A375 (cell line): Measurements from ENCODE around the gene SPN. TPM values are rescaled to one million over a fixed set of nuclear protein-coding genes. Genes with fewer than 3 reads are reported as not detected.

Source experiments
- total RNA-seq: library from RNA; depleted of rRNA; stranded (reverse); fragments of >200 nt; shearing (Covaris generic); gene quantifications from 2 replicates; pipeline ENCODE4 v1.2.3, GENCODE V29; 2014; rRNA removed

SPN gene
- 0.04 and 1.8 TPM in 2 replicates for total RNA-seq

DNA sequence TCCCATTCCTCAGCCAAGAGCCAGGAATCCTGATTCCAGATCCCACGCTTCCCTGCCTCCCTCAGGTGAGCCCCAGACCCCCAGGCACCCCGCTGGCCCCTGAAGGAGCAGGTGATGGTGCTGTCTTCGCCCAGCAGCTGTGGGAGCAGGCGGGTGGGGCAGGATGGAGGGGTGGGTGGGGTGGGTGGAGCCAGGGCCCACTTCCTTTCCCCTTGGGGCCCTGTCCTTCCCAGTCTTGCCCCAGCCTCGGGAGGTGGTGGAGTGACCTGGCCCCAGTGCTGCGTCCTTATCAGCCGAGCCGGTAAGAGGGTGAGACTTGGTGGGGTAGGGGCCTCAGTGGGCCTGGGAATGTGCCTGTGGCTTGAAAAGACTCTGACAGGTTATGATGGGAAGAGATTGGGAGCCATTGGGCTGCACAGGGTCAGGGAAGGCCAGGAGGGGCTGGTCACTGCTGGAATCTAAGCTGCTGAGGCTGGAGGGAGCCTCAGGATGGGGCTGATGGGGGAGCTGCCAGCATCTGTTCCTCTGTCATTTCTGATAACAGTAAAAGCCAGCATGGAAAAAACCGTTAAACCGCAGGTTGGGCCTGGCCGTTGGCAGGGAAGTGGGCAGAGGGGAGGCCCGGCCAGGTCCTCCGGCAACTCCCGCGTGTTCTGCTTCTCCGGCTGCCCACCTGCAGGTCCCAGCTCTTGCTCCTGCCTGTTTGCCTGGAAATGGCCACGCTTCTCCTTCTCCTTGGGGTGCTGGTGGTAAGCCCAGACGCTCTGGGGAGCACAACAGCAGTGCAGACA, at the start of gene SPN:
TSS of gene SPN (plus strand) at position 232 of the 791 bp plus-strand sequence. CDS start at position 714, 482 bp downstream.

GRCh38 chr16:29678691-29679267, 15.7 kb downstream of the SPN start, which contains the start of gene QPRT:
Gene QPRT, plus strand, starts transcription at chr16:29679180. Its CDS starts 18 bp downstream, at chr16:29679198.

Other genes starting within 250 kb of the SPN start
- gene BOLA2, start 208.9 kb upstream of the SPN start, total RNA-seq = 181 and 182 TPM in 2 replicates
- gene SLX1B, start 208.7 kb upstream of the SPN start, total RNA-seq = 20.0 and 33.5 TPM in 2 replicates
- 6.0 and 6.6 TPM in 2 replicates for gene SULT1A4, start 203.3 kb upstream of the SPN start, total RNA-seq
- gene NPIPB12, start 156.8 kb upstream of the SPN start, total RNA-seq = 23.7 and 29.1 TPM in 2 replicates
- gene QPRT, start 15.9 kb downstream of the SPN start, total RNA-seq = 0.57 and 0.61 TPM in 2 replicates
- gene C16orf54, start 82.7 kb downstream of the SPN start, total RNA-seq = 0.85 and 1.3 TPM in 2 replicates
- gene ZG16, start 115.0 kb downstream of the SPN start, total RNA-seq = not detected in 2 replicates
- 128 TPM in 2 replicates for gene KIF22, start 127.5 kb downstream of the SPN start, total RNA-seq
- gene MAZ, start 143.3 kb downstream of the SPN start, total RNA-seq = 408 and 432 TPM in 2 replicates
- 3.4 and 4.0 TPM in 2 replicates for gene PRRT2, start 148.9 kb downstream of the SPN start, total RNA-seq
- gene PAGR1, start 152.9 kb downstream of the SPN start, total RNA-seq = 64.7 and 72.0 TPM in 2 replicates
- gene MVP, start 157.2 kb downstream of the SPN start, total RNA-seq = 115 and 119 TPM in 2 replicates
- 74.0 and 80.9 TPM in 2 replicates for gene CDIPT, start 200.0 kb downstream of the SPN start, total RNA-seq
- gene SEZ6L2, start 236.3 kb downstream of the SPN start, total RNA-seq = 19.9 and 22.6 TPM in 2 replicates
- 11.5 and 13.5 TPM in 2 replicates for gene ASPHD1, start 237.2 kb downstream of the SPN start, total RNA-seq